Central memory CD8-positive, alpha-beta T cell (primary cell): ENCODE results near the gene PIGV.

Experiments used
- ATAC-seq: fragments of 150-1000 bp; cut with Tn5 transposase; replicated peaks from 2 replicates; pipeline ENCODE4 v1.10.0; 2022; ENCODE audit warnings: mild to moderate bottlenecking, moderate FRiP score, moderate number of reproducible peaks; ENCODE audit not compliant: poor library complexity, severe bottlenecking; ENCODE audit errors: extremely low read depth
- DNase-seq, 2 donors: peaks; one replicate each; pipeline ENCODE4 v3.0.0; 2021; ENCODE audit warnings: low spot score in 2 of 2
- H3K27ac Mint-ChIP-seq: one replicate; pipeline ENCODE4 v1.8.0; 2022; ENCODE audit warnings: low read depth, mild to moderate bottlenecking, moderate library complexity, mixed read lengths
- H3K27me3 Mint-ChIP-seq: one replicate; pipeline ENCODE4 v1.8.0; 2022; ENCODE audit warnings: mixed read lengths
- H3K36me3 Mint-ChIP-seq: one replicate; pipeline ENCODE4 v1.8.0; 2022; ENCODE audit warnings: mild to moderate bottlenecking, moderate library complexity, mixed read lengths; ENCODE audit not compliant: insufficient read depth
- H3K4me1 Mint-ChIP-seq: one replicate; pipeline ENCODE4 v1.8.0; 2022; ENCODE audit warnings: mixed read lengths
- H3K4me3 Mint-ChIP-seq: one replicate; pipeline ENCODE4 v1.8.0; 2022; ENCODE audit warnings: mild to moderate bottlenecking, moderate library complexity, mixed read lengths
- H3K9me3 Mint-ChIP-seq: one replicate; pipeline ENCODE4 v1.8.0; 2022; ENCODE audit warnings: mixed read lengths

PIGV gene

GRCh38 chr1:26780344-26780957 lies 7.3 kb upstream of the PIGV start:
- Mint-ChIP-seq H3K27me3 (no peaks in the 10 kb centered on the region), H3K36me3 (peaks cover 63% of the 10 kb centered on the region), H3K27ac (no peak overlapping the region), H3K9me3 (no peaks in the 10 kb centered on the region), H3K4me3 (no peak overlapping the region), H3K4me1 (peaks cover 43% of the 10 kb centered on the region)
- DNase-seq: no peak
- ATAC-seq: no peak

- peaks cover 52% of the 10 kb centered on the region for H3K4me1 Mint-ChIP-seq
- H3K27ac Mint-ChIP-seq: no peak overlapping the region
These were observed 6.4 kb upstream of the PIGV start for GRCh38 chr1:26781206-26781825.

GRCh38 chr1:26782521-26783212 lies 5.1 kb upstream of the PIGV start:
- peak overlapping the region; percentile 10 for H3K27ac Mint-ChIP-seq
- no peaks in the 10 kb centered on the region for H3K9me3 Mint-ChIP-seq
- H3K36me3 Mint-ChIP-seq: peaks cover 48% of the 10 kb centered on the region
- H3K27me3 Mint-ChIP-seq: no peaks in the 10 kb centered on the region
- no peak overlapping the region for H3K4me3 Mint-ChIP-seq
- DNase-seq: no peak
- H3K4me1 Mint-ChIP-seq: peaks cover 65% of the 10 kb centered on the region
- ATAC-seq: no peak

More at GRCh38 chr1:26781206-26781825, 6.4 kb upstream of the PIGV start:
- peaks cover 54% of the 10 kb centered on the region for H3K36me3 Mint-ChIP-seq
- no peaks in the 10 kb centered on the region for H3K27me3 Mint-ChIP-seq
- ATAC-seq: no peak
- DNase-seq: no peak
- no peak overlapping the region for H3K4me3 Mint-ChIP-seq
- H3K9me3 Mint-ChIP-seq: no peaks in the 10 kb centered on the region

- no peaks in the 10 kb centered on the region for H3K27me3 Mint-ChIP-seq
- no peak overlapping the region for H3K4me3 Mint-ChIP-seq
- peaks cover 47% of the 10 kb centered on the region for H3K36me3 Mint-ChIP-seq
- H3K9me3 Mint-ChIP-seq: no peaks in the 10 kb centered on the region
- no peak overlapping the region for H3K27ac Mint-ChIP-seq
- DNase-seq: no peak
- peaks cover 69% of the 10 kb centered on the region for H3K4me1 Mint-ChIP-seq
- no peak for ATAC-seq
These were observed 4.1 kb upstream of the PIGV start for GRCh38 chr1:26783646-26784022.

GRCh38 chr1:26784023-26784871 lies 3.5 kb upstream of the PIGV start:
- DNase-seq (no peak), ATAC-seq (no peak)
- H3K36me3 Mint-ChIP-seq: peaks cover 42% of the 10 kb centered on the region
- peaks cover 69% of the 10 kb centered on the region for H3K4me1 Mint-ChIP-seq
- no peak overlapping the region for H3K27ac Mint-ChIP-seq
- no peaks in the 10 kb centered on the region for H3K9me3 Mint-ChIP-seq
- no peaks in the 10 kb centered on the region for H3K27me3 Mint-ChIP-seq
- H3K4me3 Mint-ChIP-seq: no peak overlapping the region

GRCh38 chr1:26784886-26785285 lies 2.9 kb upstream of the PIGV start:
- Mint-ChIP-seq H3K27ac (peak overlapping the region; percentile 100), H3K36me3 (peaks cover 36% of the 10 kb centered on the region), H3K4me1 (peaks cover 70% of the 10 kb centered on the region), H3K27me3 (no peaks in the 10 kb centered on the region), H3K9me3 (no peaks in the 10 kb centered on the region), H3K4me3 (peak overlapping the region; percentile 4)
- no peak for ATAC-seq
- no peak for DNase-seq

- H3K27ac Mint-ChIP-seq: peak overlapping the region; percentile 100
- peaks cover 32% of the 10 kb centered on the region for H3K36me3 Mint-ChIP-seq
- DNase-seq: no peak
- H3K4me3 Mint-ChIP-seq: peak overlapping the region; percentile 100
- no peak for ATAC-seq
- H3K4me1 Mint-ChIP-seq: peaks cover 80% of the 10 kb centered on the region
- no peaks in the 10 kb centered on the region for H3K9me3 Mint-ChIP-seq
- no peaks in the 10 kb centered on the region for H3K27me3 Mint-ChIP-seq
These were observed 1.9 kb upstream of the PIGV start for GRCh38 chr1:26785611-26786436.

- no peaks in the 10 kb centered on the region for H3K27me3 Mint-ChIP-seq
- H3K4me1 Mint-ChIP-seq: peaks cover 81% of the 10 kb centered on the region
- H3K4me3 Mint-ChIP-seq: peak overlapping the region; percentile 100
- peaks cover 25% of the 10 kb centered on the region for H3K36me3 Mint-ChIP-seq
- no peaks in the 10 kb centered on the region for H3K9me3 Mint-ChIP-seq
- DNase-seq: no peak
- no peak for ATAC-seq
- peak overlapping the region; percentile 100 for H3K27ac Mint-ChIP-seq
These were observed 1.0 kb upstream of the PIGV start for GRCh38 chr1:26786437-26787380.

- Mint-ChIP-seq H3K4me3 (peak overlapping the region; percentile 100), H3K27ac (peak overlapping the region; percentile 100), H3K36me3 (peaks cover 24% of the 10 kb centered on the region), H3K27me3 (no peaks in the 10 kb centered on the region), H3K4me1 (peaks cover 78% of the 10 kb centered on the region), H3K9me3 (no peaks in the 10 kb centered on the region)
- ATAC-seq (peak; percentile 70), DNase-seq (peak; percentile 54 to 78)
These were observed 407 bp upstream of the PIGV start for GRCh38 chr1:26787381-26787705.

- Mint-ChIP-seq H3K4me1 (peaks cover 85% of the 10 kb centered on the region), H3K27me3 (no peaks in the 10 kb centered on the region), H3K27ac (peak overlapping the region; percentile 100), H3K36me3 (peaks cover 24% of the 10 kb centered on the region), H3K4me3 (peak overlapping the region; percentile 100), H3K9me3 (no peaks in the 10 kb centered on the region)
- ATAC-seq (no peak), DNase-seq (no peak)
These were observed 700 bp downstream of the PIGV start for GRCh38 chr1:26788515-26788785.

GRCh38 chr1:26788836-26789611 lies 1.3 kb downstream of the PIGV start:
- Mint-ChIP-seq H3K4me3 (peak overlapping the region; percentile 100), H3K27ac (peak overlapping the region; percentile 100), H3K27me3 (no peaks in the 10 kb centered on the region), H3K9me3 (no peaks in the 10 kb centered on the region), H3K4me1 (peaks cover 83% of the 10 kb centered on the region), H3K36me3 (peaks cover 26% of the 10 kb centered on the region)
- ATAC-seq: peak; percentile 9
- DNase-seq: peak; percentile 67 to 79
